RKO (cell line): ENCODE measurements around the gene NELFB.

Source experiments
- DNase-seq: peaks from one replicate; pipeline ENCODE4 v3.0.0-alpha.2; 2016; ENCODE audit warnings: low spot score

NELFB gene

GRCh38 chr9:137314561-137315560 lies 59.7 kb downstream of the NELFB start:
- no peak for DNase-seq

- no peak for DNase-seq
Observed at GRCh38 chr9:137315581-137316011, 60.5 kb downstream of the NELFB start.

GRCh38 chr9:137316012-137316981 lies 61.2 kb downstream of the NELFB start:
- no peak for DNase-seq

GRCh38 chr9:137317021-137317717 lies 62.0 kb downstream of the NELFB start:
- DNase-seq: no peak

GRCh38 chr9:137317718-137318511 lies 62.8 kb downstream of the NELFB start:
- no peak for DNase-seq

- DNase-seq: no peak
Observed at GRCh38 chr9:137318602-137319001, 63.5 kb downstream of the NELFB start.

- DNase-seq: peak; percentile 78
Observed at GRCh38 chr9:137319011-137319738, 64.0 kb downstream of the NELFB start.

GRCh38 chr9:137319739-137320551 lies 64.8 kb downstream of the NELFB start:
- no peak for DNase-seq

GRCh38 chr9:137320555-137321384 lies 65.6 kb downstream of the NELFB start:
- DNase-seq: no peak

- no peak for DNase-seq
Observed at GRCh38 chr9:137321726-137322361, 66.7 kb downstream of the NELFB start.
